ENCODE results near the gene NOX5. TPM values are rescaled to one million over a fixed set of nuclear protein-coding genes. Genes with fewer than 3 reads are reported as not detected.

Gene NOX5
- total RNA-seq, 2 experiments from 2014 or later: 0.06 TPM; not detected in 1

- Mint-ChIP-seq H3K4me1 (no peaks in the 10 kb centered on the region), H3K9me3 (ENCODE audit: low read depth) (no peaks in the 10 kb centered on the region), H3K27ac (no peak overlapping the region), H3K27me3 (peaks cover 9% of the 10 kb centered on the region), H3K36me3 (no peaks in the 10 kb centered on the region), H3K4me3 (no peak overlapping the region)
- CTCF ChIA-PET: no interaction called here
- DNase-seq: no peak
- ATAC-seq: no peak
These were observed 16.3 kb upstream of the NOX5 start for GRCh38 chr15:68997930-68998777.

DNA sequence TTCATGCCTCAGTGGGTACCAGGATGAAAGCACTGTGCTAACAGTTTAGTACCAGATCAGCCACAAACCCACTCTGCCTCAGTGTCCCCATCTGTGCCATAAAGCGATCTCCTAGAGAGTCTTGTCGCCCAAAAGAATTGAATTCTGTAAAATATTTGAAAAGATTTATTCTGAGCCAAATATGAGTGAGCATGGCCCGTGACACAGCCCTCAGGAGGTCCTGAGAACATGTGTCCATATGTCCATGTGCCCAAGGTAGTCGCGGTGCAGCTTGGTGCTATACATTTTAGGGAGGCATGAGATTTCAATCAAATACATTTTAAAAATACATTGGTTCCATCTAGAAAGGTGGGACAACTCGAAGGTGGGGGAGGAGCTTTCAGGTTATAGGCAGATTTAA lies 15.4 kb upstream of the NOX5 start:
- Mint-ChIP-seq H3K9me3 (ENCODE audit: low read depth) (no peaks in the 10 kb centered on the region), H3K27ac (no peak overlapping the region), H3K4me1 (no peaks in the 10 kb centered on the region), H3K4me3 (no peak overlapping the region), H3K36me3 (no peaks in the 10 kb centered on the region), H3K27me3 (peaks cover 11% of the 10 kb centered on the region)
- DNase-seq (no peak), ATAC-seq (no peak)
- CTCF ChIA-PET: no interaction called here

DNA sequence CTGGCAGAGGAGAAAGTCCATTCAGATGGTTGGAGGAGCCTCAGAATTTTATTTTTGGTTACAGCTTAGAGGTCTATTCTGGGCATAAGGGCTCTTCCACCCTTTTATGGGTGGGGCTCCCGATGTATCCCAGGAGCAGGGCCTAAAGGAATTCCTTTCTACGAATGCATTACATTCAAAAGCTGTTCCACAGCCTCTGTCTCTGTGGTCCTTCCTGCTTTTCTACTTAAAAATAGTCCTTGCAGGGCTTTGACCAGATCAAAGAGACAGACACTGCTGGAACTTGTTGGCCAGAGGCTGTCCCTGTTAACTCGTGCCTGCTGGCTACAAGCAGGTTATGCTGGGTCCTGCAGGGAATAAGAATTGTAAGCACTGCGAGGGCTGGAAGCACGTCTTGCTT lies 14.4 kb upstream of the NOX5 start:
- CTCF ChIA-PET: no interaction called here
- Mint-ChIP-seq H3K27ac (no peak overlapping the region), H3K27me3 (peaks cover 16% of the 10 kb centered on the region), H3K36me3 (no peaks in the 10 kb centered on the region), H3K4me1 (no peaks in the 10 kb centered on the region), H3K9me3 (ENCODE audit: low read depth) (peaks cover 1% of the 10 kb centered on the region), H3K4me3 (no peak overlapping the region)
- ATAC-seq (no peak), DNase-seq (no peak)

GRCh38 chr15:69000725-69001503 lies 13.6 kb upstream of the NOX5 start:
- ATAC-seq: no peak
- DNase-seq: no peak
- no peak overlapping the region for H3K4me3 Mint-ChIP-seq

DNA sequence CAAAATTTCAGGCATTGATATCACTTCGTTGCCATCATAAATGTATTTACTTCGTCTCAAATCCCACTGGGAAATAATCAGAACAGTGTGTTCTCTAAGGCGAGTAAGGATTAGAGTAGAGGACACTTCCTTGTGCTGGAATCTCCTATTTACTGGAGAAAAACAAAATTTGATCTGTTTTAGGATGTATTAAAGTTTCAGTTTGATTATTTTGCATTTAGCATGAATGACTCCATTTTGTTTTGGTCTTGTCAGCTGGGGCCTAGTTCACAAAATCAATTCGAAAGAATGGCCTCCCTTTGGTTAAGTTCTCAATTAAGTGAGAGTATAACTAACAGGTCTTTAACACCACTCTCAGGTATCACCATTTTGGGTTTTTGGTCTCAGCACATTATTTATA lies 11.7 kb upstream of the NOX5 start:
- H3K27ac Mint-ChIP-seq: no peak overlapping the region
- ATAC-seq (no peak), DNase-seq (no peak)
- no peak overlapping the region for H3K4me3 Mint-ChIP-seq
- peaks cover 4% of the 10 kb centered on the region for H3K9me3 Mint-ChIP-seq (ENCODE audit: low read depth)
- CTCF ChIA-PET: no interaction called here
- no peaks in the 10 kb centered on the region for H3K4me1 Mint-ChIP-seq
- H3K36me3 Mint-ChIP-seq: no peaks in the 10 kb centered on the region
- H3K27me3 Mint-ChIP-seq: peaks cover 21% of the 10 kb centered on the region

More at GRCh38 chr15:69000725-69001503, 13.6 kb upstream of the NOX5 start:
- CTCF ChIA-PET: interaction anchor here (0.6 kb wide), 1 partner anchor 1040 kb away, joined by 3 read pairs; no protein-coding TSS in a partner anchor
- H3K27me3 Mint-ChIP-seq: peaks cover 21% of the 10 kb centered on the region
- H3K9me3 Mint-ChIP-seq (ENCODE audit: low read depth): peaks cover 1% of the 10 kb centered on the region
- H3K27ac Mint-ChIP-seq: no peak overlapping the region
- H3K36me3 Mint-ChIP-seq: no peaks in the 10 kb centered on the region
- no peaks in the 10 kb centered on the region for H3K4me1 Mint-ChIP-seq

DNA sequence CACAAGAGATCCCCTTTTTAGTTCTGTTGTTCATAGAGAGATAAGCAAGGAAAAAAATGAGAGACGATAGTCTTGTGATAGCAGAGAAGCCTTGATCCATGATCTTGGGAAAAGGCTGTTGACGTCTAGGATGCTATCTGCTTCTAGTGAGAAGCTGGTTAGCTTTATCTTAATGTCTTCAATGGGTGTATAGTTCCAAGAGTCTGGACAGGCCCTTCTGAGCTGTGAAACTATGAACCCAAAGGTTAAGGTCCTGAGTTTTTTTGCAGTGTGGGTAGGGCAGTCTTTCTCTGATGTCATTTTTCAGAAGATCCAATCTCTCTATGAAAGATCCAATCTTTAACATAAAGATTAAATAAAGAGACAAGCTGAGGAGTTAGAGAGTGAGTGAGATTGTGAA lies 10.5 kb upstream of the NOX5 start:
- H3K4me1 Mint-ChIP-seq: no peaks in the 10 kb centered on the region
- DNase-seq (no peak), ATAC-seq (no peak)
- CTCF ChIA-PET: no interaction called here
- no peak overlapping the region for H3K27ac Mint-ChIP-seq
- H3K9me3 Mint-ChIP-seq (ENCODE audit: low read depth): peaks cover 7% of the 10 kb centered on the region
- H3K36me3 Mint-ChIP-seq: no peaks in the 10 kb centered on the region
- peaks cover 18% of the 10 kb centered on the region for H3K27me3 Mint-ChIP-seq
- no peak overlapping the region for H3K4me3 Mint-ChIP-seq

- H3K36me3 Mint-ChIP-seq: peaks cover 5% of the 10 kb centered on the region
- peaks cover 7% of the 10 kb centered on the region for H3K9me3 Mint-ChIP-seq (ENCODE audit: low read depth)
- ATAC-seq (no peak), DNase-seq (no peak)
- no peak overlapping the region for H3K4me3 Mint-ChIP-seq
- no peaks in the 10 kb centered on the region for H3K4me1 Mint-ChIP-seq
- no peak overlapping the region for H3K27ac Mint-ChIP-seq
- CTCF ChIA-PET: no interaction called here
- peaks cover 15% of the 10 kb centered on the region for H3K27me3 Mint-ChIP-seq
These were observed 6.4 kb upstream of the NOX5 start for GRCh38 chr15:69008056-69008455.

DNA sequence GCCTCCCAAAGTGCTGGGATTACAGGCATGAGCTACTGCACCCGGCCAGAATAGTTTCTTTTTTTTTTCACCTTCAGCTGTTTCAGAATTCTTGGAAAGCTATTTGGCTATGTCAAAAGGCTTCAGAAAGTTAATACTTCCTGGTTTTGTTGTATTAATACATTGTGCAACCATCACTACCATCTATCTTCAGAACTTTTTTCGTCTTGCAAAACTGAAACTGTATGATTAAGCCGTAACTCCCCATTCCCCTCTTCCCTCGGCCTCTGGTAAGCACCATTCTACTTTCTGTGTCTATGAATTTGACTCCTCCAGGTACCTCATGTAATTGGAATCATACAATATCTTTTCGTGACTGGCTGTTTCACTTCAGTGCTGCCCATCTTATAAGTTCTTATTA lies 5.2 kb upstream of the NOX5 start:
- Mint-ChIP-seq H3K4me3 (no peak overlapping the region), H3K4me1 (no peaks in the 10 kb centered on the region), H3K9me3 (ENCODE audit: low read depth) (peaks cover 7% of the 10 kb centered on the region), H3K27me3 (peaks cover 10% of the 10 kb centered on the region), H3K36me3 (peaks cover 5% of the 10 kb centered on the region), H3K27ac (peak overlapping the region; percentile 18)
- no peak for DNase-seq
- CTCF ChIA-PET: no interaction called here
- no peak for ATAC-seq

DNA sequence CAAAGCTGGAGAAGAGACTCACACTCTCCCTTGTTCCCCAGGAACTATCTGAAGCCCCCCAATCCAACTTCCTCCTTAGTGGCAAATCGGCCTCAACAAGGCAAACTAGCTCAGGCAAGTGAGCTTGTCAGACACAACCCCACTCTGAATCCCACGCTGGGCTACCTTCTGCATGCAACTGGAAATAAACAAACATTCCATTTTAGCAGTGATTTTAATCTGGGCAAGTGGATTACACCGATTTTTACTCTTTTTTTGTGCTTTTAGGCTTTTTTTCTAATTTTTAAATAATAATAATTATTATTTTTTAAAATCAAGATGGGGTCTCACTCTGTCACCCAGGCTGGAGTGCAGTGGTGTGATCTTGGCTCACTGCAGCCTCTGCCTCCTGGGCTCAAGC lies 2.9 kb upstream of the NOX5 start:
- H3K9me3 Mint-ChIP-seq (ENCODE audit: low read depth): peaks cover 6% of the 10 kb centered on the region
- H3K4me1 Mint-ChIP-seq: no peaks in the 10 kb centered on the region
- H3K27me3 Mint-ChIP-seq: peaks cover 6% of the 10 kb centered on the region
- ATAC-seq: no peak
- H3K4me3 Mint-ChIP-seq: no peak overlapping the region
- no peak overlapping the region for H3K27ac Mint-ChIP-seq
- peak; percentile 19 for DNase-seq
- CTCF ChIA-PET: interaction anchor here (1.1 kb wide), 1 partner anchor 20 kb away, joined by 3 read pairs; no protein-coding TSS in a partner anchor
- peaks cover 5% of the 10 kb centered on the region for H3K36me3 Mint-ChIP-seq

DNA sequence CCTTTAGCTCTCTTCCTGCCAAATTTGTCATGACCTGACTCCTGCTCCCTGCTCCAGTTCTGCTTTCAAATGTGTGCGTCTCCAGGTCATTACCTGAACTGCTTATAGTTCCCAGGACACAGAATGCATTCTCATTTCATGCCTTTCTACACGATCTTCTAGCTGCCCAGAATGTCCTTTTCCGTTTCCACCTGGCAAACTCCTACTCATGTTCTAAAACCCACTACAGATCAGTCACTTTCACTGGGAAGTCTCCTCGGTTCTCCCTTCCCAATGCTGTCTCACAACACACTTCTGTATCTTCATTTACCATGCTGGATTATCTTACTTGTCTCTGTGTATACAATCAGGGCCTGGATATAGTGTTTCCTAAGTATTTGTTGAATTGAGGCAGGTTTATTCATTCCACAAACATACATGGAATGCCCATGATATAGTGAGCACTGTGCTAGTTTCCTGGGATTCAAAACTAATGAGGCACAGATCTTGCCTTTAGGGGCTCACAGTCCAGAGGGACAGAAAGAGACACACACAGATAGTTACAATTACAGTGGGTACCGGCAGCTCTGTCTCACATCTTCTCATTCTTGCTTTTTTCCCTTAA lies 1.6 kb upstream of the NOX5 start:
- Mint-ChIP-seq H3K36me3 (peaks cover 5% of the 10 kb centered on the region), H3K4me1 (no peaks in the 10 kb centered on the region), H3K27ac (no peak overlapping the region), H3K4me3 (no peak overlapping the region), H3K9me3 (ENCODE audit: low read depth) (peaks cover 3% of the 10 kb centered on the region), H3K27me3 (peaks cover 6% of the 10 kb centered on the region)
- CTCF ChIA-PET: no interaction called here
- ATAC-seq (no peak), DNase-seq (no peak)

DNA sequence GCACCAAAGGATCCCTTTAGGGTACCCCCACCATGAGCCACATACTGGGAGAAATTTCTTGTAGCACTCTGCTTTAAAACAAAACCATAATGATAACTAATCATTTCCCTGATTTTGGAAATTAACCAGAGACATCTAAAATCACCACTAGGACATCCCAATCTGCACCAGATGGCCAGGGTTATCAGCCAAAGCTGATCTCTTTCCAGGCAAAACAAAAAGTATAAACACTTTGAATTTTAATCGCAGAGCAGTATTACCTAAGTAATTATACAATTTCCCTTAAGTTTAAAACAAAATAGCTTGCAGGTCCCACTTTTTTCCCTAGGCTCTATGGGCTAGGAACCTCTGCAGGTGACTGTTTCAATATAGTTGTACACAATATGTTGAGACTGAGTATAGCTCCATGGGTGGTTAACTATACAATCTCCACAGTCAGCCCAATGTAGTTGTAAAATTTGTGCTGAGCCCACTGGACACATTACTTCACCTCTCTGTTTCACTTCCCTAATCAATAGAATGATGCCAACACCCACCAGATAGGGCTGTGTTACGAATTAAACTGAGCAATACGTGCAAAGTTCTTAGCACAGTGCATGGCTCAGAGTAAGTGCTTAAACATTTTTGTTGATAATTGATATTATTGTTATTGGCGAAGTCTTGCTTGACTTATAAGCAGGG lies 629 bp upstream of the NOX5 start:
- CTCF ChIA-PET: interaction anchor here (1.5 kb wide), 1 partner anchor 20 kb away, joined by 3 read pairs; no protein-coding TSS in a partner anchor
- ATAC-seq: no peak
- H3K4me1 Mint-ChIP-seq: no peaks in the 10 kb centered on the region

DNA sequence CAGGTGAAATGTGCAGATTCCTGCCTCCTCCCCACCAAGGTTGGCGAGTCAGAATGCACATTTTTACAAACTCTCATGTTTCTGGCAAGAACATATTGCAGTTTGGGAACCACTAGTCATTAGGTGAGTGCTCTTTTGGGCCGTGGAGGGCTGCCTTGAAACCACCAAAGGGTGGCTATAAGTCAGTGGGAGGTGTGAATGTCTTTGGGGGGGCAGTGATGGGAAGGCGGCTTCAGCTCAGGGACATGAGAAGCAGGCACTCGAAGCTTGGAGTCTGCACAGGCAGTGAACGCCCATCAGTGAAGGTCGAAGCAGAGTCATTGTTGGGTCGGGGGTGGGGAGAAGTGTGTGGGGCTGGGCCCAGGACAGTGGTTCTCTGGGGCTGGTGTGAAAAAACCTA lies 1.1 kb downstream of the NOX5 start:
- H3K36me3 Mint-ChIP-seq: peaks cover 4% of the 10 kb centered on the region
- no peaks in the 10 kb centered on the region for H3K9me3 Mint-ChIP-seq (ENCODE audit: low read depth)
- no peak overlapping the region for H3K27ac Mint-ChIP-seq
- no peak overlapping the region for H3K4me3 Mint-ChIP-seq
- no peaks in the 10 kb centered on the region for H3K4me1 Mint-ChIP-seq
- DNase-seq: no peak
- ATAC-seq: no peak
- peaks cover 11% of the 10 kb centered on the region for H3K27me3 Mint-ChIP-seq
- CTCF ChIA-PET: no interaction called here

More for the DNA sequence above, 629 bp upstream of the NOX5 start:
- H3K36me3 Mint-ChIP-seq: peaks cover 5% of the 10 kb centered on the region
- H3K27me3 Mint-ChIP-seq: peaks cover 6% of the 10 kb centered on the region
- no peak overlapping the region for H3K27ac Mint-ChIP-seq
- no peaks in the 10 kb centered on the region for H3K9me3 Mint-ChIP-seq (ENCODE audit: low read depth)
- no peak overlapping the region for H3K4me3 Mint-ChIP-seq
- DNase-seq: peak; percentile 12

- H3K9me3 Mint-ChIP-seq (ENCODE audit: low read depth): no peaks in the 10 kb centered on the region
- CTCF ChIA-PET: no interaction called here
- DNase-seq (peak; percentile 19), ATAC-seq (no peak)
- no peak overlapping the region for H3K27ac Mint-ChIP-seq
- H3K36me3 Mint-ChIP-seq: peaks cover 4% of the 10 kb centered on the region
- H3K4me3 Mint-ChIP-seq: no peak overlapping the region
- H3K4me1 Mint-ChIP-seq: no peaks in the 10 kb centered on the region
- peaks cover 12% of the 10 kb centered on the region for H3K27me3 Mint-ChIP-seq
These were observed 1.6 kb downstream of the NOX5 start for GRCh38 chr15:69016021-69016595.
